GM18519 (cell line): ENCODE results near the gene GALNT2.

Experiments
- ATAC-seq: cut with Tn5 transposase; IDR thresholded peaks from one replicate; pipeline ENCODE4 v1.9.1; 2021; ENCODE audit warnings: mild to moderate bottlenecking, moderate library complexity; ENCODE audit not compliant: unreplicated experiment, low FRiP score

GALNT2 gene

DNA sequence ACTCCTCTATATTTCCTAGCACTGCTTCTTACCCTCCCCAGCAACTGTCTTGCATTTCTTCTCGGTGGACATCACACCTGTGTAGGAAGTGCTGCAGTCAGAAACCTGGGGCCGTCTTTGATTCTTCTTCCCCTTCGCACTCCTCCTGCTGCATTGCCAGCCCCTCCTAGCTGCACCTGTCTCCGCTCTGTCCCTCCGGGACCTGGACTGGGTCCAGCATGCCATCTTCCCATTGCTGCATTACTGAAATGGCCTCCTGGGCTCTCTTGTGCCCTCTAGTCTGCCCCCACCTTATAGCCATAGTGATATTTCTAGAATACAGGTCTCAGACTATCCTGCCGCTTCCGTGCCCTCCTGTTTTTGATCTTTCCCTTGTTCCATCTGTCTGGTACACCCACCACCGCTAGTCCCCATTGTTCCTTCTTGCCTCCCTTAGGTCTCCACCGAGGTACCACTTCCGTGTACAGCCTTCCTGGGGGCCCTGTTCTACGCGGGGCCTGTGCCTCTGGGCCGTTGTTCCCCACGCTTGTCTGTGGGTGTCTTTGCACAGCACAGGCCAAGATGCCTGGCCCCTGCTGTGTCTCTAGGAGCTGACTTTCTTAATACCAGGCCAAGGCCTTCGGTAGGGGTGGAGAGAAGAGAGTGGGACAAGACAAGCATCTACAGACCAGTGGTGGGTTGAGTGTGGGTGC is 107.6 kb downstream of the GALNT2 start:
- ATAC-seq, result no peak

DNA sequence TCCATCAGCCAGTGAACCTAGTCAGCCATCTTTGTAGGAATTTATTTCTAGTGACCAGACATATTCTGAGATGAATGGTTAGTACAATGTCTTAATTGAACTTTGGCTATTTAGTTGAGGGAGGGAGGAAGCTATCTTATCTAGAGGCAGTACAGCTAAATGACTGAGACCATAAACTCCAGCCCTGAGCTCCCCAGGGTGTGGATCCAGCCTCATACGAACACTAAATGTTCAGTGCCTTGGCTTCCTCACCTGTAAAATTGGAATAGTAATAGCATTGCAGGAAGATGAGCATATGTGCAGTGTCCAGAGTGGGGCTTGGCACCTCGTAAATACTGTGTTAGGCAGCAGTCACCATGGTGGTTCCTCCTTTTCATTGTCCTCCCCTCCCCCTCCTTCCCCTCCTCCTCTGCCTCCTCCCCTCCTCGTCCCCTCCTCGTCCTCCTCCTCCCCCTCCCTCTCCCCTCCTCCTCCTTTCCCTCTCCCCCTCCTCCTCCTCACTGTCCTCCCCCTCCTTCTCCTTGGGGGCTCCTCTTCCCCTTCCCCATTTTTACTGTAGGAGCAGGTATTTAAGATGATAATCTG is 108.2 kb downstream of the GALNT2 start:
- no peak for ATAC-seq

DNA sequence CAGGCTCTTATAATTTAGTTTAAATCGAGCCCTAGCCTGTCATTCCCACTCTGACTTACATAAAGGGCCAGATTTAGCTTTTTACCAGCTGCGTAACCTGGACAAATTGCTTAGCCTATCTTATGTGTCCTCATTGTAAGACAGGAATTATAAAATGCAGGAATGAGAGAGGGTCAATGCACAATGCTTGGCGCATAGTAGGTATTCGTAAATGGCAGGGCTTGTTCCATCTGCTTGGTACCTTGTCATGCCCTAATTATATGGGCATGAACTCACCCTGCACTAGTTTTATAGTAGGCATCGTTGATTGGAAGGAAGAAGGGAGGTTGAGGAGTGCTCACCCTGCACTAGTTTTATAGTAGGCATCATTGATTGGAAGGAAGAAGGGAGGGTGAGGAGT is 108.8 kb downstream of the GALNT2 start:
- no peak for ATAC-seq

DNA sequence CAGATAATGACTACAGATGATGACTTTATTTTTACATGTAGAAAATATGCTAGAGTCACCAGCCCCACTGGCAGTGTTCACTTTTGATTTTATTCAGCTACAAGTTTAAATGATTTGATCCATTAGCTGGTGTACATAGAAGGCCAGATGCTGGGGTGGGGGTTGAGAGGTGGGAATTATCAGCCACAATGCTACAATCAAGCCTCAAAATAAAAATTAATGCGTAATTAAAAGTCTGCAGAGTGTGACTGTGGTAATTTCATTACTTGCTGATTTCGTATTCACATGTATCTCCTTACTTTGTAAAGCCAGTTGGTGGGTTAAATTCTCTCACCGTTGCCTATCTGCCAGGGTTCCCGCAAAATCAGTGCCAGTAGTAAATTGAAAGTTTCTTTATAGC is 109.3 kb downstream of the GALNT2 start:
- ATAC-seq, result no peak

DNA sequence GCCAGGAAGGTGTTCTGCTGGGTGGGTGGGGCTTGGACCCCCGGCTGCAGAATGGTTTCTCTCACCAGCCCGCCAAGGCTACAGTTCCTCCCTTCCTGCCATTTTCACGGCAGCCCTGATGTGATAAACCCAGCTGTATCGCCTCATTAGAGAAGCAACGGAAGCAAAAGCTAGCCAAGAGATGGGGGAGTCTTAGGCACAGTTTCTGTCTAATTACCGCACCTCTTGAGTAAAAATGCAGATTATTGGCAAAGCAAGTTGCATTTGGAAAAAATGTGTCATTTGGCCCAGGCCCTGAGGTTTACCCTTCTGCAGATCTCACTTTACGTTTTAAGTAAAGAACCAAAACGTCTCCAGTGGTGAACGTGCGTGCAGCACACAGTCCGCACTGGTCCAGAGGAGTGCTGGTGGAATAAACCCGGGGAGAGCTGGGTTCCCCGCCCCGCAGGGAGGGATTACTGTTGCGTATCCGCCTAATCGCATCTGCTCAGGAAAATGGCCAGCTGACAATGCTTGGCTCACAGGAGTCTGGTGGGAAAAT is 109.9 kb downstream of the GALNT2 start:
- ATAC-seq, result no peak

DNA sequence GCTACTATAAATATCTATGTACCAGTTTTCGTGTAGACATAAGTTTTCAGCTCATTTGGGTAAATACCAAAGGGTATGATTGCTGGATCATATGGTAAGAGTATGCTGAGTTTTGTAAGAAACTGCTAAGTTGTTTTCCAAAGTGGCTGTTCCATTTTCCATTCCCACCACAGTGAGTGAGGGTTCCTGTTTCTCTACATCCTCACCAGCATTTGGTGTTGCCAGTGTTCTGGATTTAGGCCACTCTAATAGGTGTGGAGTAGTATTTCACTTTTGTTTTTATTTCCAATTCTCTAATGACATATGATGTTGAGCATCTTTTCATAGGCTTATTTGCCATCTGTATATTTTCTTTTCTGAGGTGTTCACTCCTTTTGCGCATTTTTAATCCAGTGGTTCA is 112.2 kb downstream of the GALNT2 start:
- ATAC-seq, result no peak

DNA sequence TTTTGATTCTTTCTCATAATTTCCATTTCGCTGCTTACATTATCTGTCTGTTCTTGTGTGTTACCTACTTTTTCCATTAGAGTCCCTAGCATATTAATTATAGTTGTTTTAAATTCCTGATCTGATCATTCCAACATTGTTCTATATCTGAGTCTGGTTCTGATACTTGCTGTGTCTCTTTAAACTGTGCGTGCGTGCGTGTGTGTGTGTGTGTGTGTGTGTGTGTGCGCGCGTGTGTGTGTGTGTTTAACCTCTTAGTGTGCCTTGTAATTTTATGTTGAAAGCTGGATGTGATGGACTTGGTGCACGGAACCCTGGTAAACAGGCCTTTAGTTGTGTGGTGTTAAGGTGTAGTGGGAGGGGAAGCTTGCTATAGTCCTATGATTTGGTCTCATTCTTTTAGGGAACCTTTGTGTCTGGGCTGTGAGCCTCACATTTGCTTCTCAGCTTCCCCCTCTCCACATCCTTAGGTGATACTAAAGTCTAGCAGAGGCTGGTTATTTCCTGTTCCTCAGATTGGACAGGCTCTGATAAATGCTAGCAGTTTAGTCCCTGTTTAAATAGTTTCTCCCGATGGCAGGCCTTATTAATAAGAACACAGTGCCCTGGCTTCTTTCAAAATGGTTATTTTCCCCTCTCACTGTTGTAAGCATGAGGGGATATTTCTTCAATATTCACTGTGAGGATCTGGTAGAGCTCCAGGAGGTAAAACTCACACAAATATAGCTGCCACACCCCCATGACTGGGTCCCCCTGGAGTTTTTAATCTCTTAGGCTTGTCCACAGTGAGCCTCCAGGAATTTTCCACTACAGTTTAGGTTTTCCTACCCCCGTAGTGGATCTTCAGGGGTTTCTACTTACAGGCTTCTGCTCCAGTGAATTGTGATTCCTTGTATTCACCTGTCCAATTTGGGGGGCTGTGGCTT is 118.3 kb downstream of the GALNT2 start:
- ATAC-seq, result no peak

DNA sequence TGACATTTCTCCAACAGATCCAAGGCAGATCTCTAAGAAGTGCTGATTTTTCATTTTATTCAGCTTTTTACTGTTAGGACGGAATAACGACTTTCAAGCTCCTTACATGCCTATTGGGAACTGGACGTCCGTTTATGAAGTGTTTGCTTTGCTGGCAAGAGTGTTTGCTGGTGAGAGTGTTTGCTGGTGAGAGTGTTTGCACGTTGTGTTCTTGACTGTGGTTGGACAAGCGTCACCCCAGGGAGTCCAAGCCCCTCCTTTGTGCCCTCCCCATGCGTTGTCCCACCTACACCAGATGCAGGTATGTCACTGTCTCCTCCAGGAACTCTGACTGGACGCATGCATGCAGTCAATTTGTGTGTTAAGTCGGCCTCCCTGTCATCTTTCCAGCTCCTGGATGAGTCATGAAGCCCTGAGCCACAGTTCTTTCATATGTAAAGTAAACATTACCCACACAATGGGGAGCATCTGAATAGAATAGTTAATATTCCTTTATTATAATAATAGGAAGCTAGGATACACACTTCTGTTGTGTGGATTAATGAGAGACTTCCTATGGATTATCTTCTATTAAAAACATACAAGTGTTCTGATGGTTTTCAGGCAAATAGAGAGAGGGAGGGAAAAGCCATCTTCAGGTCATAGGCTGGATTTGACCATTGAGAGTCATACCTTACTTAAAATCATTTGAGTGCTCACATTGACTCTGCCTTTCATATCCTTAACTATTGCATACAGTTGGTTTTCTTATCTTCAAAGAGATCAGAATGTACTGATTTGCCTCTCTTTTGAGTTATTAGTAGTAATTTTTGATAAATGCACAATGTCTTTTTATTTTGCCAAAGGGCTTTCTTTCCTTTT is 119.2 kb downstream of the GALNT2 start:
- no peak for ATAC-seq

DNA sequence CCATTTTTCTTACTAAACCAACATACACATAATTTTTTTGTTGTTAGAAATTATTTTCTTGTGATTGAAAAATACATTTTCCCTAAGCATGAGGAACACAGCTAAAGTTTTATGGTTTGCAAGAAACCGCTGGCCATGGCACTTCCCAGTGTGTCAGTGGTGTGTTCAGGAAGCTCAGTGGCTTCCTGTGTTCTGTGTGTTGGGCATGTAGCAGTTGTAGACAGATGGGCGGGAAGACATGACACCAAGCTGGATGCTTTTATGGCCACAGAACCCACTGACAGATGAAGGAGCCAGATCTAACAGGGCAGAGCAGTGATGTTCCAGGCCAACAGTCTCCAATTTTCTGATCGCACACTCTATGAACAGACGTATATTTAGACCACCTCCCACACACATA is 119.8 kb downstream of the GALNT2 start:
- no peak for ATAC-seq

DNA sequence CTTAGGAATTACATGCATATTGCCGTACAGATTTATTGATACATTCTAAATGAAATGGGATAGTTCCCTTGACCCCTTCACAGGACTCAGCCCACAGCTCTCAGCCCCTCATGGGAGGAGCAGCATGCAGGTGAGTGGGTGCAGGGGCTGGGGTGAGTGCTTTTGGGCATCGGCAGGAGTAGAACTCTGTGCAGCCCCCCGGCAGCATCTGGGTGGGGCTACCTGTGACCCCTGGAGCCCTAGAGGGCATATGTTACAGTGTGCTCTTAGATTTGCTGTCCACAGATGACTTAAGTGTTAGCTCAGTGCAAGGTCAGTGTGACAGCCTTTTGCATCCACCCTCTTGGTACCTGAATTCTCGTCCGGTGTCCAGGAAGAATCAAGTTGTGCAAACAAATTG is 120.3 kb downstream of the GALNT2 start:
- ATAC-seq, result no peak

DNA sequence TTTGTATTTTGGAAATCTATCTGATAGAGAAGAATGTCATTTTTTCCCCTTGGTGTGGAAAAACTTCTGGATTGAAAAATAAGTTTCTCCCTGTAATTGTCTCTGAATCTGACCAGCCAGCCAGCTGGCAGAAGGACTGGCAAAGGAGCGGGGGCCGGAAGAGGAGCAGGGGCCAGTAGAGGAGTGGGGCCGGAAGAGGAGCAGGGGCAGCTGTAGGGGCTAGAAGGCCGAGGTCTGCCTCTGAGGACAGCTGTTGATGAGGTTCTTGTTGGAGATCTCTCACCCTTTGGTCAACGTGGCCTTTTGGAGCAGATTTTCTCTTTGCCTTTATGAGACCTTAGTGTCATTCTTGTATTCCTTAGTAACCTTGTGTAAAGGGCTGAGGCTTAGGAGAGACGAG is 121.8 kb downstream of the GALNT2 start:
- ATAC-seq, result no peak

DNA sequence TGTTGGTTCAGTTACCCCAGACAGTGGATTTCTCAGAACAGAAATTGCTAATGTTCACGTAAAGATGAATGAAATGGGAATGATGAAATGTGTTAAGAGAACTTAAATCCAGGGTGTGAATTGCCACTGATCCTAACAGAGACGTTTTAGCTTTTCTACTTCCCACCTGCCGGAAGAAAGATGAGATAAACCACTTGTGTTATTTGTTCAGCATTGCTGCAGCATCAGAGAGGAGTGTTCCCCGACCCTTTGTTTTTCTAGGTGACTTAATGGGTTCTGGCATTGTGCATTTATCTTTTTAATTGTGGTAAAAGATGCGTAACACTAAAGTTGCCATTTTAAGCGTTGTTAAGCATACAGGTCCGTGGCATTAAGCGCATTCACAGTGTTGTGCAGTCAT is 122.3 kb downstream of the GALNT2 start:
- no peak for ATAC-seq

DNA sequence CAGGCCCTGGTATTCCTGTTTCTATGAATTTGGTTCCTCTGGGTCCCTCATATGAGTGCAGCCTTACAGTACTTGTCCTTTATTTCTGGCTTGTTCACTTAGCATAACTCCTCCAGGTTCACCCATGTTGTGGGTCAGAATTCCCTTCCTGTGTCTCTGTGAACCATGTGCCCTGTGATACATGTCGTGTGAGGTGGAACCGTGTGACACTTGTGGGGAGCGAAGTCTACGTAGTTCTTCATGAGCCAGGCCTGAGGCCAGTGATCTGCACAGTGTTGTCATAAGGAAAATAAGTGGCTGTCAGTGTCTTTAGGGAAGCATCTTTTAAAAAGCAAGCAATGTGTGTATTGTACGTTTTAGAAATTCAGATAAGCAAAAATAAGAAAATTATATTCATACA is 122.8 kb downstream of the GALNT2 start:
- no peak for ATAC-seq

DNA sequence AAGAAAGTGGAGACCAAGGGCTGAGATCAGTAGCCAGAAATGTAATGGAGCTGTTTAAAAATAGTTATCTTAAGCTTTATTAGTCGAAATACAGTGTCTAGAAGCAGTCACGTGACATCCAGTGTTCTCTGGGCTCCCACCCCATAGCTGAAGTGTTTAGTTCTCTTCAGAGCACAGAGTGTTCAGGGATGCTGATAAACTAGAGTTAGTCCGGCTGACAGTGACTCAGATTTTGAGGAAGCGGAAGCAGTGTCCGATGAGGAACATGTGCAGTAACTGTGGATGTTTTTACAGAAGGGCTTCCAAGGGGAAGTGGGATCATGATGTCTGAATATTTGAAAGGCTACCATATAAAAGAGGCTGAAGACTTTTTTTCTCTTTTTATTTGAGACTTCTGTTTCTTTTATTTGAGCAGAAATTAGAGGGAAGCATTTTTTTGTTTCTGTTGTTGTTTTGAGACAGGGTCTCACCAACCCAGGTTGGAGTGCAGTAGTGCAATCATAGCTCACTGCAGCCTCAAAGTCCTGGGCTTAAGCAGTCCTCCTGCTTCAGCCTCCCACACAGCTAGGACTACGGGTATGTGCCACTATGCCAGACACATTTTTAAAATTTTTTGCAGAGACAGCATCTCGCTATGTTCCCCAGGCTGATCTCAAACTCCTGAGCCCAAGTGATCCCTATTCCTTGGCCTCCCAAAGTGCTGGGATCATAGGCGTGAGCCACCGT is 124.2 kb downstream of the GALNT2 start:
- ATAC-seq, result no peak

DNA sequence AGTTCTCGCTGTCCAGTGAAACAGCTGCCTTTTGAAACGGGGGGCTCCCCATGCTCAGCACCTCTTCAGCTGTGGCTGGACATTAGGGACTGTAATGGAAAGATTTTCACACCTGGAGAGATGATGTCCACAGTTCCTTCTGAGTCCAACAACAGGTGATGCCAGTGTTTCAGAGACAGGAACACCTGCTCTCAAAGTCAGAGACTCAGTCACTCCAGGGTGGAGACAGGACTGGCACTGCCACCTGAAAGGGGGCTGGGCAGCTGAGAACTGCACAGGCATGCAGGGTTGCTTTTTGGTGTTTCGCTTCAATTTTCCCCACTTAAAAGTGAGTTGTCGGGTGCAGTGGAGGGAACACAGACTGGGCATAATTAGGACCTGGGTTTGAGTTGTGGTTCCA is 124.8 kb downstream of the GALNT2 start:
- ATAC-seq, result no peak

DNA sequence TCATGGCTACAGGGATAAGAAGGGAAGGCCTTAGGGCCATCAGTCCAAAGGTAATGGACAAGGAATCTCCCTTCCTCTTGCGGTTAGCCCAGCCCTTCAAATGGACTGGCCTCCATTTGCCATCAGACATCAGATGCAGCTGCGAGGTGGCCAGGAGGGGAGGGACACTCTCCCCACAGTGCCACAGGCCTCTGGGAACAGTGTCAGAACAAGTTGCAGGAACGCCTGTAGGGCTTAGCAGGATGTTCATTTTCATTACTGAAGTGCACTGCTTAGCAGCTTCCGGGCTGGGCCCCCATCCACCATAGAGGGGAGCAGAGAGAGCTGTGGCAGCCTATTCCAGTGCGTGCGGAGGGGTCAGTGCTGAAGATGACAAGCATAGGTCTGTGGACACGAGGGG is 127.5 kb downstream of the GALNT2 start:
- ATAC-seq, result no peak

DNA sequence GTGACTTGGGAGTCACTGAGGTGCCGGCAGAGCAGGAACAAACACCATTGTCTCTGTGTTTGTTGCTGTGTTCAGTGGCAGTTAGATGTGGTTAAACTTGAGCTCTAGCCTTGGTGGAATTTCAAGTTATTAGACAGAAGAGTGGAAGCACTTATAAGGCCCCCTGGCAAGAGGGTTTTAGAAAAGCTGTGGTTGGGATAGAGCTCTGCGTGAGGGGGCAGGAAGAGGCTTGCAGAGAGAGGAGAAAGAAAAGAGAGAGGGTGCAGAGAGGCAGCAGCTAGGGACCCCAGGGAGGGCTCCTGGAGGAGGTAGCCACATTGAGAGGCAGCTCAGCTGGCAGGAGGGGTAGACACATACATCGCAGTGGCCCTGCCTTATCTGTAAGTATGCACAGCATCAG is 128.2 kb downstream of the GALNT2 start:
- ATAC-seq, result no peak

DNA sequence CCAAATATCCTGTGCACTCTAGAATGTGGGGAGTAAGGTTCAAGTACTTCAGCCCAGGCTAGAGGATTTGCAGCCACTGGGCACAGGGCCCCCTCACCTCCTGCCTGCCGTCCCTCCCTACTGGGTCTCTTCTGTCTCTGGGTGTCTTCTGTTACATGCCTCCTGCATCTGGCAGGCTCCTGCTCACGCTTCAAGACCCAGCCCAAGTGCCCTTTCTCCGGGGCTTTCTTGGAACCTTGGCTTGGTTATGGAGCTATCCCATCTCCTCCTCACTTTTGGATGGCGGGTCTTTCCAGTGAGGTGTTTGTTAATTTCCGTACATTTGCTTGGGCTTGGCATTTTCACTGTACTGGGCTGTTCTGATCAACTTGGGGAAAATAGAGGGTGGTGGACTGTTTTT is 129.0 kb downstream of the GALNT2 start:
- no peak for ATAC-seq

DNA sequence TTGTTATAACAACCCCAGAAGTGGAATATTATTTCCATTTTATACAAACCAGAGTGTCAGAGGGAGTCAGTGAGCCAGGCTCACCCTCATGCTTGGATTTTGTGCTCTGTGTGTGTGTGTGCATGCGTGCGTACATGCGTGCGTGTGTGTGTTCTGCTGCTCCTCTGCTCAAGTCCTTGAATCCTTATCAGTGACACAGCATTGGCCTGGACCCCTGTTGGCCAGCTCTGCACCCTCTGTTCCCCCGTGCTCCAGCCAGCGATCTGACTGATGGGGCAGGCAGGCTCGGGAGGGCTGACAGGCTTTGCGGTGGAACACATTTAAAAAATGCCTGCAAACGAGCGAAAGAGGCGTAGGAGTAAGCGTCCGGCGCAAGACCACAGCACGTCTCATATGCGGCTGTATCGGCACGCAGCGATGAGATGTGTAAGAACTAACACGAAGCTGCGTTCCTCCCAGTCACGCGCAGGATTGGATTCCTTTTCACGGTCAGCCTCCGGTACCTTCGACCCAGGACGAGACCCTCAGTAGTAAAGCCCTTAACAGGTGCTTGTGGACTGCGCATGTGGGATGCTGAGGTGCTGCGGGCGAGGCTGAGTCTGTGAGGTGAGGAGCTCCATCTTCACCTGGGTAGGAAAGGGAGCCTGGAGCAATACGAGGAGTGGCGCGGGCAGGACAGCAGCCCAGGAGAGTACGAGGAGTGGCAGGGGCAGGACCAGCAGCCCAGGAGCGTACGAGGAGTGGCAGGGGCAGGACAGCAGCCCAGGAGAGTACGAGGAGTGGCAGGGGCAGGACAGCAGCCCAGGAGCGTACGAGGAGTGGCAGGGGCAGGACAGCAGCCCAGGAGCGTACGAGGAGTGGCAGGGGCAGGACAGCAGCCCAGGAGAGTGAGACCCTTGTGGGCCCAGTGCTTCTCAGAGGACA is 130.9 kb downstream of the GALNT2 start:
- ATAC-seq, result no peak
